ENCODE measurements around the gene PRAME. TPM values are rescaled to one million over a fixed set of nuclear protein-coding genes. Genes with fewer than 3 reads are reported as not detected.

PRAME gene
- total and polyA plus RNA-seq, 12 donors: 0.22 to 0.49 (median 0.41) TPM; not detected in 8

- ATAC-seq (no peak), DNase-seq (no peak)
- Histone ChIP-seq H3K4me3 (no peak overlapping the region), H3K4me1 (peaks cover 0 to 11% (median 0%) of the 10 kb centered on the region in 9 donors), H3K36me3 (no peaks in the 10 kb centered on the region), H3K27ac (no peak overlapping the region), H3K27me3 (no peaks in the 10 kb centered on the region), H3K9me3 (no peaks in the 10 kb centered on the region)
- 90% methylated on average over 14 of the region's 14 CpGs for WGBS, 2 donors
- TF ChIP-seq, protein P1, sequence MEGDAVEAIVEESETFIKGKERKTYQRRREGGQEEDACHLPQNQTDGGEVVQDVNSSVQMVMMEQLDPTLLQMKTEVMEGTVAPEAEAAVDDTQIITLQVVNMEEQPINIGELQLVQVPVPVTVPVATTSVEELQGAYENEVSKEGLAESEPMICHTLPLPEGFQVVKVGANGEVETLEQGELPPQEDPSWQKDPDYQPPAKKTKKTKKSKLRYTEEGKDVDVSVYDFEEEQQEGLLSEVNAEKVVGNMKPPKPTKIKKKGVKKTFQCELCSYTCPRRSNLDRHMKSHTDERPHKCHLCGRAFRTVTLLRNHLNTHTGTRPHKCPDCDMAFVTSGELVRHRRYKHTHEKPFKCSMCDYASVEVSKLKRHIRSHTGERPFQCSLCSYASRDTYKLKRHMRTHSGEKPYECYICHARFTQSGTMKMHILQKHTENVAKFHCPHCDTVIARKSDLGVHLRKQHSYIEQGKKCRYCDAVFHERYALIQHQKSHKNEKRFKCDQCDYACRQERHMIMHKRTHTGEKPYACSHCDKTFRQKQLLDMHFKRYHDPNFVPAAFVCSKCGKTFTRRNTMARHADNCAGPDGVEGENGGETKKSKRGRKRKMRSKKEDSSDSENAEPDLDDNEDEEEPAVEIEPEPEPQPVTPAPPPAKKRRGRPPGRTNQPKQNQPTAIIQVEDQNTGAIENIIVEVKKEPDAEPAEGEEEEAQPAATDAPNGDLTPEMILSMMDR (IDR thresholded peaks at IDR 0.05): no peak
- intact Hi-C loops (cut with DNase I): no loop called here
These were observed 2.5 kb downstream of the PRAME start for GRCh38 chr22:22556578-22556977.

DNA sequence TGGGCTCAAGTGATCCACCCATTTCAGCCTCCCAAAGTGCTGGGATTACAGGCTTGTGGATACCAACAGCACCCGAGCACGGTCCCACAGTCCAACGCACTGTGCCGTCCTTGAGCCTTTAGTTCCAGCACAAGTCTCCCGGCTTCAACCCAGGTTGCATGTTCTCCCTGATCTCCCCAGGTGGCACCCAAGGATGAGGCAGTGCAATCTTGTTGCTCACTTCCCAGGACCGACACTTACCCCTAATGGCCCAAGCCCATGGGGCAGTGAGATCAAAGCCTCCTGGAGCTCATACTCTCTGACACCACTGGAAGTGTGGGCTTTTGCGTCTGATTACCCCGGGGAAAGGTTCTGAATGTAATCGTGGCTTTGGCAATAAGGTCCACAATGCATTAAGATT lies 3.5 kb downstream of the PRAME start:
- 89 to 94% methylated on average over 9 of the region's 9 CpGs for WGBS, 2 donors
- Histone ChIP-seq H3K36me3 (no peaks in the 10 kb centered on the region), H3K4me1 (peaks cover 0 to 11% (median 0%) of the 10 kb centered on the region in 9 donors), H3K27ac (no peak overlapping the region), H3K9me3 (no peaks in the 10 kb centered on the region), H3K4me3 (no peak overlapping the region), H3K27me3 (peaks cover 0 to under 1% (median 0%) of the 10 kb centered on the region in 7 donors)
- DNase-seq (no peak), ATAC-seq (no peak)
- intact Hi-C loops (cut with DNase I): no loop called here
- TF ChIP-seq, protein P1 (IDR thresholded peaks at IDR 0.05): no peak

DNA sequence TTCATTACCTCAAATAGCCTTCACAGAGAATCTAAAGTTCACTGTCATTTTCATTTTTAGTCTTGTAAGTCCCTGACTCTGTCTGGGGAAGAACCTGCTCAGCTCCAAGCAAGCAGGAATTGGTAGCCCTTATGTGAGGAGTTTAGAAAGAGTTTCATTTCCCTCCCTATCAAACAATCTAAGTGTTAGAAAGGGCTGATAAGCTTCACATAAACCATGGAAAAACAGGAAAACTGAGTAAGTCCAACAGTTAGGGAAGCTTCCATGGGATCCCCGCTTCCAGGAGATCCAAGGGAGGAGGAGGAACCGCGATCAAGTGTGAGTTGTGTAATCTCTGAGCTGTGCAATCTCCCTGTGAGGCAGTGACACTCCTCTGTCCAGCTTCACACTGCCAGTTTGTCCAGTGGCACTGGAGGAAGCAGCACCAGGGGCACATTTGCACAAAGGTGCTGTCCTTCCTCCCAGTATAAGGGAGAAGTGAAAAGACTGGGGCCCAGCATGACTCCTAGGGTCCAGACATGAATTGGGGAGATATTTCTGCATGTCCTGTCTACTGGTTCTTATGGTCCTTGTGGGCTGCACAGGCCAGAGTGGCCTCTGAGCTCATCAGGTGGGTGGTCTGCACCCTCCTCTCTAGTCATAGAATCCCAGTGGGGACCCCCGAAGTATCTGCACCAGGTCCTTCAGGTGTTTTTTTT lies 4.3 kb downstream of the PRAME start:
- TF ChIP-seq, protein P1 (IDR thresholded peaks at IDR 0.05): no peak
- intact Hi-C loops (cut with DNase I): no loop called here
- DNase-seq (no peak), ATAC-seq (no peak)
- Histone ChIP-seq H3K4me1 (peaks cover 0 to 11% (median 0%) of the 10 kb centered on the region in 9 donors), H3K36me3 (no peaks in the 10 kb centered on the region), H3K9me3 (no peaks in the 10 kb centered on the region), H3K27ac (no peak overlapping the region), H3K27me3 (peaks cover 0 to 8% (median 0%) of the 10 kb centered on the region in 7 donors), H3K4me3 (no peak overlapping the region)
- WGBS, 2 donors: 66 to 80% methylated on average over 4 of the region's 4 CpGs

DNA sequence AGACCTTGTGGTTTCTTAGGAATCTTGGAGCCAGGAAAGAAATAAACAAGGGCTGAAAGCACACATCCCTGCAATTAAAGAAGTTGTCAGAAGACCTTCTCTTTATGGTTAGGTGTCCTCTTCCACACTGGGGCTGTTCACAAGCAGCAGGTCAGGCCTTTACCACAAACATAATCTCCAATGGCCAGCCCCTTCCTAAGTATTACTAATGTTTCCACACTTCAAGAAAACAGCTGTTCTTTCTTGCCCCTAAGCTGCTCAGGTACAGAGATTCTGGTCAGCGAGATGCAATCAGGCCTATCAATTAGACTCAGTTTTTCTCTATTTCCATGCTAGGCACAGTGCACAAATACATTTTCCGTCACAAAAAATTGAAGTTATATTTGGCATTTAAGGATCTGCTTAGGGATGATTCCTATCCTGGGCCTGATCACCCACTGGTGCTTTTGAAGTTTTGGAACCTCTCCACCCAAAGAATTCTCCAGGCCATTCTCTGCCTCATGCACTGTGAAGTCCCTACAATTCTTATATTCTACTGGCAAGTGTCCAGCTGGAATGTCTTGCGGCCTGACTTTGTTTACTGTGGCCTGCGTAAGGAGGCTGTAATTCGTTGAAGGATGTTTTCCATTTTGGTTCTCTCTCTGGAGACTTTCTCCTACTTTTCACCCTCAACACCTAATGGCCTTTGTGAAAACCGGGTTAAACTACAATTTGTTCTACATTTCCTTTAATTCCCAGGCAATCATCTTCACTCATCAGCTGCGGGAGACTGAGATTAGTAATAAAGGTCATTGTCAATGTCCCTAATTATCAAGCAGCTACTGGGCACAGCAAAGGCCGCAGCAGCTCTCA lies 5.1 kb downstream of the PRAME start:
- peaks cover 0 to 8% (median 0%) of the 10 kb centered on the region in 7 donors for H3K27me3 ChIP-seq
- 56 to 58% methylated on average over 8 of the region's 8 CpGs for WGBS, 2 donors
- H3K36me3 ChIP-seq: no peaks in the 10 kb centered on the region
- peaks cover 0 to 11% (median 0%) of the 10 kb centered on the region in 9 donors for H3K4me1 ChIP-seq
- no peaks in the 10 kb centered on the region for H3K9me3 ChIP-seq
- intact Hi-C loops (cut with DNase I): no loop called here
- H3K27ac ChIP-seq: no peak overlapping the region
- ATAC-seq (no peak), DNase-seq (no peak)
- H3K4me3 ChIP-seq: no peak overlapping the region
- TF ChIP-seq, protein P1 (IDR thresholded peaks at IDR 0.05): no peak
